Spleen (tissue), 11 donors: ENCODE measurements around the gene DENND1A. TPM values are rescaled to one million over a fixed set of nuclear protein-coding genes. Genes with fewer than 3 reads are reported as not detected.

Source experiments
- DNase-seq: peaks from one replicate; pipeline ENCODE4 v3.0.0-alpha.2; 2020
- H3K27ac ChIP-seq, 8 donors: fragments of 200-600 bp; sonication (generic) in 7 of 8; 1 replicate in 4 of 8; 2 replicates in 4 of 8; pipeline versions ENCODE4 v1.5.0 to v1.8.0; 2016 to 2021; ENCODE audit warnings: inconsistent platforms in 4 of 8, mild to moderate bottlenecking in 4 of 8, moderate library complexity in 1 of 8
- H3K27me3 ChIP-seq, 7 donors: fragments of 200-600 bp; sonication (generic) in 6 of 7; replicated peaks in 1 of 7; 1 replicate in 4 of 7; 2 replicates in 3 of 7; pipeline versions ENCODE4 v1.5.0 to v1.8.0; 2016 to 2021; ENCODE audit warnings: inconsistent platforms in 3 of 7, mild to moderate bottlenecking in 1 of 7
- H3K36me3 ChIP-seq, 6 donors: fragments of 200-600 bp; sonication (generic) in 5 of 6; 1 replicate in 4 of 6; 2 replicates in 2 of 6; pipeline versions ENCODE4 v1.5.0 to v1.8.0; 2016 to 2021; ENCODE audit warnings: inconsistent platforms in 2 of 6
- H3K4me1 ChIP-seq, 6 donors: fragments of 200-600 bp; sonication (generic) in 5 of 6; 1 replicate in 3 of 6; 2 replicates in 3 of 6; pipeline versions ENCODE4 v1.5.0 to v1.8.0; 2016 to 2021; ENCODE audit warnings: inconsistent platforms in 3 of 6
- H3K4me3 ChIP-seq, 8 donors: fragments of 200-600 bp; sonication (generic) in 7 of 8; 1 replicate in 4 of 8; 2 replicates in 4 of 8; pipeline versions ENCODE4 v1.5.0 to v1.8.0; 2016 to 2021; ENCODE audit warnings: inconsistent platforms in 4 of 8, mild to moderate bottlenecking in 4 of 8, moderate library complexity in 2 of 8
- H3K9me3 ChIP-seq, 8 donors: fragments of 200-600 bp; sonication (generic) in 7 of 8; 1 replicate in 4 of 8; 2 replicates in 4 of 8; pipeline versions ENCODE4 v1.5.0 to v1.8.0; 2016 to 2021; ENCODE audit warnings: inconsistent platforms in 4 of 8
- POLR2AphosphoS5 ChIP-seq, 3 donors: sonication (generic); formaldehyde crosslinking; IDR thresholded peaks; one replicate each; pipeline ENCODE4 v1.5.1; 2017; ENCODE audit warnings: antibody characterized with exemption in 3 of 3
- WGBS, 5 donors: extraction: QIAGEN DNeasy Blood & Tissue Kit in 3 of 5; methylation state at CpG; one replicate each; pipeline versions ENCODE4 v1.1.5 to v1.1.7; 2013 to 2018; 5-methylcytosine and 5-hydroxymethylcytosine counted together
- intact Hi-C: fragments of 100-400 bp; cut with DNase I; formaldehyde crosslinking; loops from one replicate; pipeline ENCODE4 v1.15.0; 2023; ENCODE audit warnings: low total_unique reads
- microRNA-seq, 3 donors: library from miRNA; unstranded; fragments of <30 nt; microRNA quantifications; one replicate each; pipeline versions ENCODE4 to v1.1.0, GENCODE V29; 2019 to 2020
- polyA plus RNA-seq, 3 donors: library from polyadenylated mRNA; stranded (reverse); fragments of 200-250 nt; gene quantifications; one replicate each; pipeline ENCODE4 v1.2.1, GENCODE V29; 2013
- small RNA-seq, 4 donors: library from RNA; depleted of rRNA; stranded (forward); fragments of <200 nt; gene quantifications; one replicate each; pipeline ENCODE3, GENCODE V24; 2016
- total RNA-seq, 7 donors: library from RNA; depleted of rRNA in 3 of 7; stranded (reverse); fragments of >200 nt in 3 of 7; fragmentation: NEBNext Ultra II Directional in 4 of 7; extraction: Animal tissue kit (Norgen Biotek cat#: 25700) in 4 of 7; gene quantifications; one replicate each; pipeline versions ENCODE4 v1.1.0 to v1.2.1, GENCODE V29; 2016 to 2021
- donor health status: healthy with polysubstance abuse.
- donor health status: DM: no; HTN: no; CAD: no; lungs with moderate emphysema.
- donor health status: DM: no; HTN: no; CAD: no.
- donor health status: Bipolar disorder and iron deficiency.
- donor health status: healthy.
- donor health status: DM: no; HTN: no; CAD: no.
- donor health status: DM: yes; HTN: yes; CAD: no.

The DENND1A gene
- total and polyA plus RNA-seq, 10 donors = 5.4 to 59.3 (median 48.8) TPM

- intact Hi-C loops = no loop called here
- no peaks in the 10 kb centered on the region for H3K36me3 ChIP-seq
- 86 to 90% (median 88%) methylated on average over 15 of the region's 15 CpGs for whole genome bisulfite sequencing, 5 donors
- H3K27ac ChIP-seq = no peak overlapping the region
- TF ChIP-seq POLR2AphosphoS5 (IDR thresholded peaks at IDR 0.05) = no peak
- DNase-seq = no peak
- no peaks in the 10 kb centered on the region for H3K9me3 ChIP-seq
- H3K4me3 ChIP-seq = no peak overlapping the region
- no peaks in the 10 kb centered on the region for H3K27me3 ChIP-seq
- peaks cover 5 to 36% (median 19%) of the 10 kb centered on the region in 6 donors for H3K4me1 ChIP-seq
Measured at GRCh38 chr9:123331346-123332060, 598.4 kb downstream of the DENND1A start.

Small RNA genes within 50 kb of the gene (microRNA-seq; reads per million reads assigned to microRNA genes)
- gene MIR601 (0 reads per million in 3 donors), gene MIR7150 (0 reads per million in 3 donors)

Small RNA genes within 50 kb of the gene (small RNA-seq; reads per million reads assigned to genes)
- gene MIR601 = 0 reads per million in 4 donors
- gene MIR7150 = 0 reads per million in 4 donors

Other genes with a start within 250 kb of the DENND1A start
- under 1 TPM in 2 of 7 donors, not detected in 5; 0.27 to 0.28 TPM for gene LHX2, start 81.6 kb upstream of the DENND1A start, total RNA-seq
- gene LHX2, start 81.6 kb upstream of the DENND1A start, polyA plus RNA-seq = under 1 TPM; 0.20 to 0.35 (median 0.30) TPM